OCI-LY7 (cell line): ENCODE results near the gene RCAN3. TPM values are rescaled to one million over a fixed set of nuclear protein-coding genes. Genes with fewer than 3 reads are reported as not detected.

ENCODE experiments used
- BruUV-seq: library from RNA; stranded (reverse); fragments of 400-500 nt; replicated peaks from 2 replicates; lab custom pipeline; 2021; lab: Mats Ljungman, UMichigan
- CTCF ChIA-PET: fragments of 300-600 bp; sonication (Branson Sonifier 250); formaldehyde crosslinking; loops from one replicate; lab custom pipeline; 2022; ENCODE audit warnings: antibody characterized with exemption; ENCODE audit not compliant: unreplicated experiment; lab: Charles Lee
- POLR2A ChIA-PET: fragments of 300-600 bp; sonication (Branson Sonifier 250); formaldehyde crosslinking; loops from one replicate; lab custom pipeline; 2022; ENCODE audit warnings: antibody characterized with exemption; lab: Charles Lee
- DNase-seq: peaks from one replicate; pipeline ENCODE4 v3.0.0-alpha.2; 2015; ENCODE audit warnings: low spot score
- H2AFZ ChIP-seq: fragments of 200-600 bp; sonication (generic), shearing (Covaris generic); 2 replicates; pipeline ENCODE4 v1.6.1; 2014; ENCODE audit warnings: mild to moderate bottlenecking, antibody characterized with exemption, low read length, moderate library complexity
- H3K27ac ChIP-seq: fragments of 200-600 bp; sonication (generic); 2 replicates; pipeline ENCODE4 v1.5.1; 2014; ENCODE audit warnings: mixed run types, low read depth, mild to moderate bottlenecking, moderate library complexity, low read length, inconsistent platforms; ENCODE audit not compliant: poor library complexity, severe bottlenecking
- H3K36me3 ChIP-seq: fragments of 200-600 bp; sonication (generic); 2 replicates; pipeline ENCODE4 v1.6.1; 2014; ENCODE audit warnings: mild to moderate bottlenecking, antibody characterized with exemption, low read length, moderate library complexity, mixed read lengths; ENCODE audit not compliant: insufficient read depth
- H3K4me1 ChIP-seq: fragments of 200-600 bp; sonication (generic); 2 replicates; pipeline ENCODE4 v1.5.1; 2014; ENCODE audit warnings: mild to moderate bottlenecking, low read length; ENCODE audit not compliant: insufficient read depth, poor library complexity, severe bottlenecking
- H3K4me2 ChIP-seq: fragments of 200-600 bp; sonication (generic); 2 replicates; pipeline ENCODE4 v1.6.1; 2014; ENCODE audit warnings: mild to moderate bottlenecking, low read length
- H3K4me3 ChIP-seq: fragments of 200-600 bp; sonication (generic); 2 replicates; pipeline ENCODE4 v1.5.1; 2014; ENCODE audit warnings: mild to moderate bottlenecking, low read depth, low read length; ENCODE audit not compliant: poor library complexity, severe bottlenecking
- H3K79me2 ChIP-seq: fragments of 200-600 bp; sonication (generic); 2 replicates; pipeline ENCODE4 v1.6.1; 2016; ENCODE audit warnings: low read depth, mild to moderate bottlenecking, low read length, moderate library complexity, mixed read lengths; ENCODE audit not compliant: insufficient read depth
- H3K9me2 ChIP-seq: fragments of 200-600 bp; sonication (generic); 2 replicates; pipeline ENCODE4 v1.6.1; 2016; ENCODE audit warnings: mild to moderate bottlenecking, low read length, mixed read lengths; ENCODE audit not compliant: insufficient read depth
- H3K9me3 ChIP-seq: fragments of 200-600 bp; sonication (generic); 2 replicates; pipeline ENCODE4 v1.6.1; 2014; ENCODE audit warnings: mild to moderate bottlenecking, mixed run types, low read length, mixed read lengths
- H4K20me1 ChIP-seq: fragments of 200-600 bp; sonication (generic); 2 replicates; pipeline ENCODE4 v1.6.1; 2014; ENCODE audit warnings: mild to moderate bottlenecking, antibody characterized with exemption, low read length, moderate library complexity, mixed read lengths; ENCODE audit not compliant: insufficient read depth
- EZH2phosphoT487 ChIP-seq: fragments of 200-600 bp; sonication (generic); IDR thresholded peaks from 2 replicates; pipeline ENCODE4 v1.6.1; 2018; ENCODE audit warnings: low read depth, borderline replicate concordance, mild to moderate bottlenecking, mixed run types, antibody characterized with exemption, low read length, moderate library complexity, mixed read lengths
- intact Hi-C: fragments of 100-400 bp; cut with micrococcal nuclease; formaldehyde crosslinking; loops from one replicate; pipeline ENCODE4 v1.10.0; 2022; ENCODE audit not compliant: unreplicated experiment
- total RNA-seq, 2 experiments: library from RNA; depleted of rRNA in 1 of 2; stranded (reverse); fragments of >200 nt in 1 of 2; shearing (Covaris generic) in 1 of 2; gene quantifications; 2 replicates each; pipeline ENCODE4 v1.2.3, GENCODE V29; 2014 to 2022
- TF ChIP-seq, protein P1 (sequence below): fragments of 200-600 bp; sonication (generic); conservative IDR thresholded peaks from 2 replicates; pipeline ENCODE4 v1.5.1; 2014; ENCODE audit warnings: mild to moderate bottlenecking, antibody characterized with exemption, low read length, moderate library complexity, mixed read lengths

Gene RCAN3
- total RNA-seq, 2 experiments from 2014 or later, result 13.0 to 47.8 TPM

DNA sequence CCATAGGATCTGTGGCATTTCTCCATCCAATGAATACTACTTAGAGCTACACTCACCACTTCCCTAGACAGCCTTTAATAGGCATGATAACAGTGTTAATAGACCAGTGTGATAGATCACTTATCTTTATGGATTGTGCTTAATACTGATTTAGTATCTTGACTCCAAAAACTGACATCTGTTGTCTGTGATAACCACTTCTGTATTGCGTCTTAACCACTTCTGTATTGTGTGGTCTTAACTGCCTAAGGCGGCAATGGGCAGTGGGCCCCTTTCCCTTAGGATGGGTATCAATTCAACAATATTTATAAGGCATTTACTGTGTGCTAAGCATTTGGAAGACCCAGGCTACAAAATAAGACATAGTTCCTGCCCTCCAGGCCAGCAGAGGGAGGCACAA, 32.0 kb upstream of the RCAN3 start:
- Histone ChIP-seq H3K4me1 (peaks cover 9% of the 10 kb centered on the region), H4K20me1 (no peaks in the 10 kb centered on the region), H3K79me2 (no peaks in the 10 kb centered on the region), H3K9me3 (no peaks in the 10 kb centered on the region), H3K9me2 (no peaks in the 10 kb centered on the region), H2AFZ (no peak overlapping the region), H3K4me3 (no peak overlapping the region), H3K4me2 (no peak overlapping the region), H3K36me3 (no peaks in the 10 kb centered on the region), H3K27ac (no peak overlapping the region)
- no TSS peak for BruUV-seq
- intact Hi-C loops, result no loop called here
- DNase-seq, result no peak
- TF ChIP-seq, protein P1, sequence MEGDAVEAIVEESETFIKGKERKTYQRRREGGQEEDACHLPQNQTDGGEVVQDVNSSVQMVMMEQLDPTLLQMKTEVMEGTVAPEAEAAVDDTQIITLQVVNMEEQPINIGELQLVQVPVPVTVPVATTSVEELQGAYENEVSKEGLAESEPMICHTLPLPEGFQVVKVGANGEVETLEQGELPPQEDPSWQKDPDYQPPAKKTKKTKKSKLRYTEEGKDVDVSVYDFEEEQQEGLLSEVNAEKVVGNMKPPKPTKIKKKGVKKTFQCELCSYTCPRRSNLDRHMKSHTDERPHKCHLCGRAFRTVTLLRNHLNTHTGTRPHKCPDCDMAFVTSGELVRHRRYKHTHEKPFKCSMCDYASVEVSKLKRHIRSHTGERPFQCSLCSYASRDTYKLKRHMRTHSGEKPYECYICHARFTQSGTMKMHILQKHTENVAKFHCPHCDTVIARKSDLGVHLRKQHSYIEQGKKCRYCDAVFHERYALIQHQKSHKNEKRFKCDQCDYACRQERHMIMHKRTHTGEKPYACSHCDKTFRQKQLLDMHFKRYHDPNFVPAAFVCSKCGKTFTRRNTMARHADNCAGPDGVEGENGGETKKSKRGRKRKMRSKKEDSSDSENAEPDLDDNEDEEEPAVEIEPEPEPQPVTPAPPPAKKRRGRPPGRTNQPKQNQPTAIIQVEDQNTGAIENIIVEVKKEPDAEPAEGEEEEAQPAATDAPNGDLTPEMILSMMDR, result no peak
- no peak for TF ChIP-seq EZH2phosphoT487
- POLR2A ChIA-PET, result no interaction called here
- CTCF ChIA-PET, result no interaction called here

DNA sequence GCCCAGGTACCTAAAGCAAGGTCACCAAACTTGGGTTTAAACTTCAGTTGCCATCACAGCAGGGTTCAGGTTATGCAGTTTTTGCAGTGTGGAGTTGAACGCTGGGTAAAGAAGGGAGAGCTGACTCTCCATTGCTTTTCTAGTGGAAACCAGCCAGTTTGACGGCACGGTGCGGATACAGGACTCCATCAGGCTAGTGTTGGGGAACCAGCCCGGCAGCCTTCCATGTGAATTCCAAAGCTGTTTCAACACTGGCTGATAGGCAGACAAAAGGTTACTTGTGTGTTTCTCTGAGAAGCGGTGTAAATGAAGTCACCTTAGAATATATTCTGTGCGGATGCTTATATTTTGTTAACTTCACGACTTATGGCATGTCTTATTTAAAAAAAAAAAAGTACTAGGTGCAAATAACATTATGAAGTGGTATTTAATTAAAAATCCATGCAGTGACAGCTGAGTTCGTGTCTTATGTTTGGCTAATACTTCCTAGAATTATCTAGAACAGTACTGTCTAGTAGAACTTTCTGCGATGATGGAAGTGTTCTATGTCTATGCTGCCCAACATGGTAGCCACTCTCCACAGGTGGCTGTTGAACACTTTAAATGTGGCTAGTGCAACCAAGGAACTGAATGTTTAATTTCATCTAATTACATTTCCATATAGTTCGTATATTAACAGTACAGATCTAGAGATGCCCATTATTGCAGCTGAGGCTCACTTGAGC, 29.9 kb upstream of the RCAN3 start:
- Histone ChIP-seq H3K36me3 (no peaks in the 10 kb centered on the region), H2AFZ (no peak overlapping the region), H3K9me2 (no peaks in the 10 kb centered on the region), H3K9me3 (no peaks in the 10 kb centered on the region), H3K79me2 (no peaks in the 10 kb centered on the region), H3K4me3 (no peak overlapping the region), H3K4me1 (peaks cover 9% of the 10 kb centered on the region), H4K20me1 (no peaks in the 10 kb centered on the region), H3K27ac (no peak overlapping the region), H3K4me2 (no peak overlapping the region)
- CTCF ChIA-PET, result no interaction called here
- no peak for DNase-seq
- TF ChIP-seq, protein P1, result no peak
- no peak for TF ChIP-seq EZH2phosphoT487
- POLR2A ChIA-PET, result interaction anchor here (0.8 to 1.1 kb wide), 2 partner anchors 9 to 42 kb away, joined by 3 to 6 read pairs; no protein-coding TSS in a partner anchor
- intact Hi-C loops, result no loop called here
- BruUV-seq, result no TSS peak

DNA sequence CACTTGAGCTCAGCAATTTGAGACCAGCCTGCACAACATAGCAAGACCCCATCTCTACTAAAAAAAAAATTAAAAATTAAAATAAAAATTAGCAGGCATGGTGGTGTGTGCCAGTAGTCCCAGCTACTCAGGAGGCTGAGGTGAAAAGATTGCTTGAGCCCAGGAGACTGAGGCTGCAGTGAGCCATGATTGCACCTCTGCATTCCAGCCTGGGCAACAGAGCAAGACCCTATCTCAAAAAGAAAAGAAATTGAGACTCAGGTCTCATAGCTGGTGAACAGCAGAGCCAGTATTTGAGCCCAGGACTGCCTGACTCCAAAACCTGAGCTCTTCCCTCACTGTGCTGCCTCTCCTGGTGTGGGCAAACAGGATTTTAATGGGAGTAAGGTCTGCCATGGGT, 28.4 kb upstream of the RCAN3 start:
- POLR2A ChIA-PET, result interaction anchor here (0.6 to 0.8 kb wide), 2 partner anchors 29 to 147 kb away, joined by 3 to 4 read pairs; no protein-coding TSS in a partner anchor
- H3K27ac ChIP-seq, result no peak overlapping the region
- CTCF ChIA-PET, result interaction anchor here (0.5 kb wide), 1 partner anchor 113 kb away, joined by 4 read pairs; no protein-coding TSS in a partner anchor
- H2AFZ ChIP-seq, result no peak overlapping the region
- H3K9me2 ChIP-seq, result no peaks in the 10 kb centered on the region
- no peak overlapping the region for H3K4me3 ChIP-seq
- no peaks in the 10 kb centered on the region for H3K9me3 ChIP-seq
- TF ChIP-seq EZH2phosphoT487, result no peak
- TF ChIP-seq, protein P1, result no peak
- no peaks in the 10 kb centered on the region for H4K20me1 ChIP-seq
- no peak for DNase-seq
- H3K79me2 ChIP-seq, result no peaks in the 10 kb centered on the region
- H3K4me2 ChIP-seq, result no peak overlapping the region
- H3K4me1 ChIP-seq, result peaks cover 9% of the 10 kb centered on the region
- H3K36me3 ChIP-seq, result no peaks in the 10 kb centered on the region
- intact Hi-C loops, result no loop called here
- no TSS peak for BruUV-seq
